GM18517 (cell line): ENCODE results near the gene AMMECR1.
"Not testable (repeated sequence)": the region's sequence is repeated elsewhere in the genome, so short reads cannot be mapped to it uniquely, and the experiment has no call there.

Source experiments
- ATAC-seq: cut with Tn5 transposase; IDR thresholded peaks from one replicate; pipeline ENCODE4 v1.9.1; 2021; ENCODE audit warnings: mild to moderate bottlenecking, moderate library complexity; ENCODE audit not compliant: unreplicated experiment

The AMMECR1 gene

GRCh38 chrX:110173192-110174175 lies 144.4 kb downstream of the AMMECR1 start:
- ATAC-seq = no peak

DNA sequence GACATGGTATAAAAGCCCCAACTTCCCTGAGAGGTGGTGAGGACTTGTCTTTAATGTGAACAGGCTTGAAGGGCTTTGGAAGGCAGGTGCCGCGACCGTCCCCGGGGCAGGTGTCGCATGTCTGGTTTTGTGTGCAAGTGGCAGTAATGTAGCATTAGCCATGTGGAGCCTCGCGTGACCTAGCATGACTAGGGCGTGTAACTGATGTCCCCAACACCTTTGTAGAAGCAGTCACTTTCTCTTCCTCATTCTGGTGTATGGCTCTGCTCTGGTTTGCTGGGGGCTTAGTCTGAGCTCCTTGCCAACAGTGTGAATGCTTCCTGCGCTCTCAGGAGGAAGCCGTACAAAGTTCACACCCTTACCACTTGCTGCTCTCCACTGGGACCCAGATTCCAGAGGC lies 145.7 kb downstream of the AMMECR1 start:
- ATAC-seq = peak; percentile 98

GRCh38 chrX:110171442-110171841 lies 146.4 kb downstream of the AMMECR1 start:
- no peak for ATAC-seq

GRCh38 chrX:110170029-110170428 lies 147.9 kb downstream of the AMMECR1 start:
- no peak for ATAC-seq

DNA sequence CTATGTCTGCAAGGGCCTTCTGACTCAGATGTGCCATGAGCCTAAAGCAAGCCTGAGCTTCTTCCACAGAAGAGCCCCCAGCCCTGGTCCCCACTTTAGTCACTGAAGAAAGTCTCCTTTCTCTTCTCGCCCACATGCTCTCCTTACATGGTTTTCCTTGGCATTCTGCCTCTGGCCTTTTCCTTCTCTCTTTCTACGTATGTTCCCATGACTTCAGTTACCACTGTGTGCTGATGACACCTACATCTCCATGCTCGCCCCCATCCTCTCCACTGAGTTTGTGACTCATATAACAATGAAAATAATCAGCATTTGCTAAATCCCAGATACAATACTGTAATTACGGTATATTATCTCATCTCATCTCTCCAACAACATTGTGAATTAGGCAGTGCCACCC lies 149.3 kb downstream of the AMMECR1 start:
- ATAC-seq = no peak

GRCh38 chrX:110167952-110168451 lies 149.9 kb downstream of the AMMECR1 start:
- peak; percentile 41 for ATAC-seq

GRCh38 chrX:110163488-110163887 lies 154.4 kb downstream of the AMMECR1 start:
- ATAC-seq = no peak

DNA sequence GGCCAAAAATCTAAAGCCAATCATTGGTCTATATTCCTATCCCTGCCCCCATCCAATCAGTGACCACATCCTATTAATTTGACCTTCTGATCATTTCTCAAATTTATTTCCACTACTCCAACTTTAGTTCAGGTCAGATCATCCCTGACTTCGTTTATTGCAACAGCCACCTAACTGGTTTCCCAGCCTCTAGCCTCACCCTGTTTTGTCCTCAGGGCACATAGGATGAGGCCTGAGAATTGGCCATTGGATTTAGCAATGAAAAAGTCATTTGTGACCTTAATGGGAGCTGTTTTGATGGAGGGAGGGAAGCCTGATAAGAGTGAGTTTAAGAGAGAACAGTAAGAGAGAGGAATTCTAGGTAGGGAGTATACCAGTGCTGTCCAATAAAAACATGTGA lies 155.0 kb downstream of the AMMECR1 start:
- ATAC-seq = no peak

GRCh38 chrX:110162131-110162530 lies 155.8 kb downstream of the AMMECR1 start:
- ATAC-seq = no peak

DNA sequence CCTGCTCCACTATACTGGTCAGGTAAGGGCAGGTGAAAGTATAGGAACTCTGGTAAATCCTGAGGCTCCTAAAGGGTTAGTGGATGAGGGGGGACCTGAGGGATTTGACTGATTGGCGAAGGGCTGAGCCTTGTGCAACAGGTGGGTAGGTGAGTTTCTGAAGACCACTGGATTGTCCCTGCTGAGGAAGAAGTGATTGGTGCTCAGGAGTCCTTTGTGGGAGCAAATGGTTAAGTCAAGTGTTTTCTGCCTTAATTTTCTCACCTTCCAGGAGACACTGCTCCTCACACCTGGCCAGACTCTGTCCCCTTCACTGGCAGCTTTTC lies 156.6 kb downstream of the AMMECR1 start:
- no peak for ATAC-seq

GRCh38 chrX:110159865-110160264 lies 158.0 kb downstream of the AMMECR1 start:
- no peak for ATAC-seq

- ATAC-seq = no peak
Observed at GRCh38 chrX:110159235-110159634, 158.7 kb downstream of the AMMECR1 start.

GRCh38 chrX:110157444-110157843 lies 160.4 kb downstream of the AMMECR1 start:
- no peak for ATAC-seq

DNA sequence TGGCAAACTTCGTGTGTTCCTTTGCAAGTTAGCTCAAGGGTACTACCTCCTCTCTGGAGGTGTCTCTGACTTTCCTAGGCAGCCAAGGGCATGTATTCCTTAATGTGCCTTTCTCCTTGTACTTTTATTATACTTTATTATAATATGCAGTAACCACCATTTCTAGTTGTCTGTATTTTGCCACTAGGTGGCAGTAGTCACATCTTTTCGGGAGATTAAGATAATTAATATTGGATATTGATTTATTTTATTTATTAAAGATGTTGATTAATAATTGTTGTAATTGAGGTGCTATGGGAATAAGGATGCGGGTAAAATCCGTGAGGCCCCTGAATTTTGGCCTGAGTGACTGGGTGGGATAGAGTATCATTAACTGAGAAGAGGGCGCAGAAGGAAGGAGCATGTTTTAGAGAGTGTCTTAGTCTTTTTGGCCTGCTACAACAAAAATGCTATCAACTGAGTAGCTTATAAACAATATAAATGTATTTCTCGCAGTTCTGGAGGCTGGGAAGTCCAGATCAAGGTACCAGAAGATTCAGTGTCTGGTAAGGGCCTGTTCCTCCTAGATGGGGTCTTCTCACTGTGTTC lies 161.6 kb downstream of the AMMECR1 start:
- ATAC-seq = no peak

GRCh38 chrX:110155759-110156158 lies 162.1 kb downstream of the AMMECR1 start:
- no peak for ATAC-seq

GRCh38 chrX:110154328-110154727 lies 163.6 kb downstream of the AMMECR1 start:
- not testable (repeated sequence) for ATAC-seq

- ATAC-seq = no peak
Observed at GRCh38 chrX:110153896-110154295, 164.0 kb downstream of the AMMECR1 start.

DNA sequence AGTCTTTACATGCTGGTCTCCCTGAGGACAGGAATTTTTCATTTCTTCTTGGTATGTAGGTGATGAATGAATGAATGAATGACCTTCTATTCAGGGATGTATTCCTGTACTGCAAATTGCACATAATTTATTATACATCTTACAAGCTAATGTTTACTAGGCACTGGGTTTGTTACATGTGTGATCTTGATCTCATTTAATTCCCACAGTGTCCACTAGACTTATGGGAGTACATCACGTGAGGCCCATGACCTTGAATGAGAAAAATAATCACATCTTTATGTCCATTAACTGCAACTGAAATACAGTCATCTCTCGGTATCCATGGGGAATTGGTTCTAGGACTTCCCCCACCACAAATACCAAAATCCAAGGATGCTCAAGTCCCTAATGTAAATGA lies 164.6 kb downstream of the AMMECR1 start:
- no peak for ATAC-seq

GRCh38 chrX:110146521-110146920 lies 171.4 kb downstream of the AMMECR1 start:
- ATAC-seq = peak; percentile 61

DNA sequence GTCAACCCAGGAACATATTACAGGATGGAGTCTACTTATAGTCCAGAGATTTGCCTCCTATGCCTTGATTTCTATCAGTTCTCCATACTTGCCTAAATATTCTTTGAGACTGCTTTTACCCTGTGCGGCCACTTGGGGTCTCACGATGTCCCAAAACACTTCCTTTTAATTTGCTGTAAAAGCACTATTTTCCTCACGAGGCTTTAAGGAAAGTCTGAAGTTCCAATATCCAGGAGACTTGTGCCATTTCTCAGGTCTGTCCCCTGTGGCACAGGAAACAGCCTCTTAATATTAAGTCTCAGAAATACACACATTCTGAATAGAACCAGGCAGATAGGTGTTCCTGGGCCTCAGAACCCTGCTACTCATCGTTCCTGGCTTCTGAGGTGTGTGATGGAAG lies 172.0 kb downstream of the AMMECR1 start:
- no peak for ATAC-seq

- no peak for ATAC-seq
Observed at GRCh38 chrX:110145311-110145710, 172.6 kb downstream of the AMMECR1 start.
